Activated CD4-positive, CD25-positive, alpha-beta regulatory T cell (primary cell): ENCODE data around the gene PRMT9.

Source experiments
- DNase-seq, 4 experiments: peaks; one replicate each; lab custom pipeline; 2025; lab: John Stamatoyannopoulos, UW

The PRMT9 gene

GRCh38 chr4:147683717-147684700 lies at the start of gene PRMT9:
TSS of gene PRMT9 (minus strand) at chr4:147684163. CDS start at chr4:147683987, 176 bp downstream.
- DNase-seq, result peak; percentile 70 to 79 (median 74)

GRCh38 chr4:147732518-147733235 lies 48.7 kb upstream of the PRMT9 start:
- no peak for DNase-seq

GRCh38 chr4:147731580-147732517 lies 47.9 kb upstream of the PRMT9 start, which contains the start of gene ARHGAP10:
TSS of gene ARHGAP10 (plus strand) at chr4:147732088. CDS start at chr4:147732302, 214 bp downstream.
- DNase-seq, result peak; percentile 23 to 39 (median 36)

GRCh38 chr4:147730333-147730732 lies 46.4 kb upstream of the PRMT9 start:
- no peak for DNase-seq

- DNase-seq, result no peak
Observed at GRCh38 chr4:147727476-147728028, 43.6 kb upstream of the PRMT9 start.

- no peak for DNase-seq
Observed at GRCh38 chr4:147725673-147726072, 41.7 kb upstream of the PRMT9 start.

- no peak for DNase-seq
Observed at GRCh38 chr4:147724468-147725201, 40.7 kb upstream of the PRMT9 start.

GRCh38 chr4:147723326-147723725 lies 39.4 kb upstream of the PRMT9 start:
- DNase-seq, result no peak

GRCh38 chr4:147717878-147718277 lies 33.9 kb upstream of the PRMT9 start:
- DNase-seq, result no peak

GRCh38 chr4:147714575-147715401 lies 30.8 kb upstream of the PRMT9 start:
- no peak for DNase-seq

GRCh38 chr4:147709999-147710398 lies 26.0 kb upstream of the PRMT9 start:
- DNase-seq, result no peak

- peak; percentile 1 to 23 (median 14) for DNase-seq
Observed at GRCh38 chr4:147707892-147708672, 24.1 kb upstream of the PRMT9 start.

GRCh38 chr4:147704846-147705245 lies 20.9 kb upstream of the PRMT9 start:
- no peak for DNase-seq

GRCh38 chr4:147696866-147697265 lies 12.9 kb upstream of the PRMT9 start:
- DNase-seq, result no peak

GRCh38 chr4:147693218-147693617 lies 9.3 kb upstream of the PRMT9 start:
- DNase-seq, result no peak

- DNase-seq, result no peak
Observed at GRCh38 chr4:147691820-147692219, 7.9 kb upstream of the PRMT9 start.

GRCh38 chr4:147689067-147689466 lies 5.1 kb upstream of the PRMT9 start:
- no peak for DNase-seq

- no peak for DNase-seq
Observed at GRCh38 chr4:147683188-147683591, 773 bp downstream of the PRMT9 start.

- DNase-seq, result no peak
Observed at GRCh38 chr4:147682755-147683154, 1.2 kb downstream of the PRMT9 start.
